ENCODE results near the gene RTP5.

RTP5 gene

GRCh38 chr2:241846406-241846805, 23.1 kb upstream of the RTP5 start:
- Histone ChIP-seq H3K27ac (ENCODE audit: low read length) (no peak overlapping the region), H3K4me1 (ENCODE audit: control insufficient read depth, low read depth, low read length) (no peaks in the 10 kb centered on the region), H3K9ac (ENCODE audit: low read length) (no peak overlapping the region), H3K36me3 (ENCODE audit: control insufficient read depth, low read depth, low read length) (no peaks in the 10 kb centered on the region), H3K9me3 (ENCODE audit: control insufficient read depth, low read depth, low read length) (no peaks in the 10 kb centered on the region), H3K4me3 (ENCODE audit: low read length) (no peak overlapping the region), H3K27me3 (ENCODE audit: control insufficient read depth, insufficient read depth, low read length) (peaks cover 49% of the 10 kb centered on the region)

DNA sequence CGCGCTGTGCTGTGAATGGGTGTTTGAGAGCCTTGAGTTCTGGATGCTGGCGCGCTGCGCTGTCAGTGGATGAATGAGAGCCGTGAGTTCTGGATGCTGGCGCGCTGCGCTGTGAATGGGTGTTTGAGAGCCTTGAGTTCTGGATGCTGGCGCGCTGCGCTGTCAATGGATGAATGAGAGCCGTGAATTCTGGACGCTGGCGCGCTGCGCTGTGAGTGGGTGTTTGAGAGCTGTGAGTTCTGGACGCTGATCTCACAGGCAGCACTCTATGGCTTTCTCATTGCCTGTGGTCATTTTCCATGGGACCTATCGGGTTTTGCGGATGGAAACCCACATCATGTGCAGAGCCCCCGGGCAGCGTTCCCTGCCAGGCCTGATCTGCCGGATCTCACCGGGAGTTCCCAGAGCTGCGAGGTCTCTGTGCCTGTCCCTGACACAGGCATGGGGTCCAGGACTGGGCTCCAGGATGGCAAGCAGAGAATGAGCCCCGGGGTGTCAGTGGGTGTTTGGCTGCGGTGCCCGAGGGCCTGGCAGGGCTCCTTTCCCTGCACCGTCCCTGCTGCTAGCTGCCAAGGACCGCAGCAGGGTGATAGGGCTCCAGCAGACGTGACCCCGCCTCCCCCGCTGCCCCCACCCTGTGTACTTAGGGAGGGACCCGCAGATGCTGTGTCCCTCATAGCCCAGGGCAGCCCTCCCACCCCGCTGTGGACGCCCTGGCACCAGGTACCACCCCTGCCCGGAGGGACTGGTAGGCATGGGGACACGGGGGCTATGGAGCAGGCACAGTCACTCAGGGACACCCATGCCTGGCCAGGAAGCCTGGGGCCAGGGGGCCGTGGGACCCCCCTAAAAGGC, 20.5 kb upstream of the RTP5 start:
- H3K9me3 ChIP-seq (ENCODE audit: control insufficient read depth, low read depth, low read length), result no peaks in the 10 kb centered on the region
- no peak overlapping the region for H3K9ac ChIP-seq (ENCODE audit: low read length)
- no peak overlapping the region for H3K27ac ChIP-seq (ENCODE audit: low read length)
- no peaks in the 10 kb centered on the region for H3K36me3 ChIP-seq (ENCODE audit: control insufficient read depth, low read depth, low read length)
- peaks cover 26% of the 10 kb centered on the region for H3K27me3 ChIP-seq (ENCODE audit: control insufficient read depth, insufficient read depth, low read length)
- H3K4me1 ChIP-seq (ENCODE audit: control insufficient read depth, low read depth, low read length), result no peaks in the 10 kb centered on the region
- no peak overlapping the region for H3K4me3 ChIP-seq (ENCODE audit: low read length)

DNA sequence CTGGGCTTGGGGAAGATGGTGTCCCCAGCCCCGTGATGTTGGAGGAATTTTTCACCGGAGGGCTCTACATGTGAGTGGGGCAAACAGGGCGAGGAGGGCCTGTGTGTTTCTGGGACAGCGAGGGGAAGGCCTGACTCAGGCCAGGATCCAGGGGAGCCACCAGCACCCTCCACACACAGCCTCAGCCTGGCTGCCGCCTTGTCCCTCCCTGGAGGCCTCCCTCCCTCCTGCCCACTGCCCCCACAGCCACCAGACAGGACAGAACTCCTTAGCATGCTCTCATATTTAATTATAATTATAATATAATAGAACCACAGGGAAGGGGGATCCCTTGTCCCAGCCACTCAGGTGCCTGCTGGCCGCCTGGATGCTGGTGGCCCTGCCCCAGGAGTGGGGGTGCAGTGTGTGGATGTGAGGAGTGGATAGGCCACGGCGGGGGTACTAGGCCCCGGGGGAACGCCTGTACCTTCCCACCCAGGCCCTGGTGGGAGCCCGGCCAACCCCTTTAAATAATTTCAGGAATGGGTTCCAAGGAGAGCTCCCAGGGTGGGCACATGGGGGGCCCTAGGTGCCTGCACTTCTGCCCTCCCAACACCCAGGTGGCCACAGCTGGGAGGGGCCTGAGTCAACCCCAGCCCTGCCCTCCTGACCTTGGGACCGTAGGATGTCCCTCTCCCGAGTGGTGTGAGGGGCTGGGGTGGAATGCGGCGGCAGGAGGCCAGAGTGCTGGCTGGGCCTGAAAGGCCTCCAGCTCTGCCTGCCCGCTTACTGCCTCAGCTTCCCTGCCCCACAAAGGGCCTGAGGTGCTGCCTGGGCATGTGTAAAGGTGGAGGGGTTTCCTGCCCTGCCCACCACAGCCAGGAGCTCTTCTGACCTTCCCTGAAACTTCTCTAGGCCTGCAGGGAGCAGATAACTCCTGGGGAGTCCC, 19.6 kb upstream of the RTP5 start:
- H3K9ac ChIP-seq (ENCODE audit: low read length), result no peak overlapping the region
- H3K27me3 ChIP-seq (ENCODE audit: control insufficient read depth, insufficient read depth, low read length), result peaks cover 17% of the 10 kb centered on the region
- H3K36me3 ChIP-seq (ENCODE audit: control insufficient read depth, low read depth, low read length), result no peaks in the 10 kb centered on the region
- H3K4me3 ChIP-seq (ENCODE audit: low read length), result no peak overlapping the region
- H3K27ac ChIP-seq (ENCODE audit: low read length), result no peak overlapping the region
- no peaks in the 10 kb centered on the region for H3K4me1 ChIP-seq (ENCODE audit: control insufficient read depth, low read depth, low read length)
- H3K9me3 ChIP-seq (ENCODE audit: control insufficient read depth, low read depth, low read length), result no peaks in the 10 kb centered on the region

DNA sequence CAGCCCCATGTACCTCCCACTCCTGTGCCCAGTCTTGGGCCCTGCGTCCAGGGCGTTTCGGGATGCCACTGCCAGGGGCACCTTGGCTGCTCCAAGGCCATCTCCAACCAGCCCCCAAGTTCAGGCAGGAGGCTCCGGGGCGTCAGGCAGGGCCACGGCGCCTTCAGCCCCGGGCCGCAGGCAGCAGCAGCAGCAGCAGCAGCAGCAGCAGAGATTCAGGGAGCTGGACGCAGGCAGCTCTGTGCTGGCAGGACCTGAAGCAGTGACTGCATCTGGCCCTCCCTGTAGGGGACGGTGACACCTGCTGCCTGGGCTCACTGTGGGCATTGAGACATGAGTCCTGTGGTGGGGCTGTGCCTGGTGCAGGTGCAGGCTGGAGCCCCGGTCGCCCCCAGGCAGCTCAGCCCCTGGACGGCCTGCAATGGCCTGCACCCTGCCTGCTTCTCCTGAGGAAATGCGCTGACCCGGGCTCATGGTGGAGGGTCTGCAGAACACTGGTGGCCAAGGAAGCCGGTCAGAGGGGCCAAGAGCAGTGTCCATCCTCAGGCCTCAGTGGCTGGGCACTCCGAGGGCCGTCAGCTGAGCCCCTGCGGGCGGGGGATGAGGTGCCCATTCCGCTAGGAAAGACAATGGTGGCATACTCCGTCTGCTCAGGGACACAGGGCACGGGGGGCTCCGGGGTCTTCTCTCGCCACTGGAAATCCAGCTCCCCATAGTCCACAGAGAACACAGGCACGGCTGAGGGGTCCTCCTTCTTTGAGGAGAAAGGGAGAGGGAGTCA, 18.8 kb upstream of the RTP5 start:
- no peak overlapping the region for H3K9ac ChIP-seq (ENCODE audit: low read length)
- H3K4me3 ChIP-seq (ENCODE audit: low read length), result no peak overlapping the region
- no peaks in the 10 kb centered on the region for H3K4me1 ChIP-seq (ENCODE audit: control insufficient read depth, low read depth, low read length)
- no peaks in the 10 kb centered on the region for H3K9me3 ChIP-seq (ENCODE audit: control insufficient read depth, low read depth, low read length)
- H3K27ac ChIP-seq (ENCODE audit: low read length), result no peak overlapping the region
- peaks cover 8% of the 10 kb centered on the region for H3K27me3 ChIP-seq (ENCODE audit: control insufficient read depth, insufficient read depth, low read length)
- no peaks in the 10 kb centered on the region for H3K36me3 ChIP-seq (ENCODE audit: control insufficient read depth, low read depth, low read length)

DNA sequence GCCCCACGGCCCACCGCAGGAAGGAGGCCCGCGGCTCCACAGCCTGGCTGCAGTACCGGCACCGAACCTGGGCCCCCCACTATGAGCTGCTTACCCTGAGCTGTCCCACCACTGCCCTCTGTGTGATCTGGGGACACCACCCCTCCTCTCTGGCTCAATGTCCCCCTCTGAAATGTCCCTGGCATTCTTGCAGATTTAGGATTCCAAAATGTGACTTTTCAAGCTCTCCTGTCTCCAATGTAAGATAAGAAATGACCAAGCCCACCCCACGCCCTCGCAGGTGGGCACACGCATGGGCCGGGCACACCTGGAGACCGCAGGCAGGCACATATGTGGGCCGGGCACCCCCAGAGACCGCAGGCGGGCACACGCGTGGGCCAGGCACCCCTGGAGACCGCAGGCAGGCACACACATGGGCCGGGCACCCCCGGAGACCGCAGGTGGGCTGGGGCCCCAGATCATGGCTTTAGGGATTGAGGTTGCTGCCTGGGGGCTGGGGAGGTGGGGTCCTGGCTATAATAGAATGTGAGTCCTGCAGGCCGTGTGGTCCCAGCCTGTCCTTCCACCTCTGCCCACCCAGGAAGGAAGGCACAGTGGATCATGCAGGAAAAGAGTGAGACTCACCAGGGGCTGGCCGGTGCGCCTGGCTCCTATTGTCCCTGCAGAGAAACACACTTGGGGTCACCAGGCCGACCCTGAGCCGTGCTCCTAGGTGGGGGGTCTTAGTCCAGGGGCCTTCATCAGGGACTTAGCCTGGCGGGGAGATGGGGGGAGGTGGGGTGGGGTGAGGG, 18.0 kb upstream of the RTP5 start:
- Histone ChIP-seq H3K27me3 (ENCODE audit: control insufficient read depth, insufficient read depth, low read length) (peaks cover under 1% of the 10 kb centered on the region), H3K27ac (ENCODE audit: low read length) (no peak overlapping the region), H3K9me3 (ENCODE audit: control insufficient read depth, low read depth, low read length) (no peaks in the 10 kb centered on the region), H3K36me3 (ENCODE audit: control insufficient read depth, low read depth, low read length) (no peaks in the 10 kb centered on the region), H3K4me1 (ENCODE audit: control insufficient read depth, low read depth, low read length) (no peaks in the 10 kb centered on the region), H3K9ac (ENCODE audit: low read length) (no peak overlapping the region), H3K4me3 (ENCODE audit: low read length) (no peak overlapping the region)

DNA sequence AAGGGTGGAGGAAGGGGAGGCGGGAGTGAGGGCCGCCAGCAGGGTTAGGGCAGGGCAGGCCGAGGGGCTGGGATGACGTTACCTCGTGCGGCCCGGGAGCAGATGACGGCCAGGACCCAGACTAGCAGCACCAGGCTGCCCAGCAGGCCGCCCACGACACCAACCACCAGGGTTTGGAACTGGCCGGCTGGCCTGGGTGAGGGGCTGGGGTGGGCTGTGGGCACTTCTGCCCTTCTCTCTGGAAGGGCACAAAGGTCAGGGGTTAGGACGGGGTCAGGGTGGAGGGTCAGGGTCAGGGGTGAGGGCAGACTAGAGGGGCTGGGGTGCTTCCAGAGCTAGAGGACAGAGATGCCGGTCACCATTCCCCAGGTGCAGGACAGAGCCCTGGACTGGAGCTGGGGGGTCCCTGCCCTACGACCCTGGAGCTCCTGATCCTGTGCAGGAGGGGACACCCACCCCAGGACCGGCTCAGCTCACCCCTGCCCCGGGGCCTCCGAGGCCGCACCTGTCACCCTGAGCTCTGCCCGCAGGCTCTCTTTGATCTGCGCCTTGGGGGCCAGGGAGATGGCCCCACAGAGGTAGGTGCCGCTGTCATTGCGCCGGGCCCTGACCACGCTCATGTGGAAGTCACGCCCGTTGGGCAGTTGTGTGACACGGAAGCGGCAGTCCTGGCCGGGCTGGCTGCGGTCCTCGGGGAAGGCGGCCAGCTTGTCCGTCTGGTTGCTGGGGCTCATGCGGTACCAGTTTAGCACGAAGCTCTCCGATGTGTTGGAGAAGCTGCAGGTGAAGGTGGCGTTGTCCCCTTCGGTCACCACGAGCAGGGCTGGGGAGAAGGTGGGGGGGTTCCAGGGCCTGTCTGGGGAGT, 17.2 kb upstream of the RTP5 start:
- Histone ChIP-seq H3K9ac (ENCODE audit: low read length) (no peak overlapping the region), H3K27me3 (ENCODE audit: control insufficient read depth, insufficient read depth, low read length) (no peaks in the 10 kb centered on the region), H3K4me1 (ENCODE audit: control insufficient read depth, low read depth, low read length) (no peaks in the 10 kb centered on the region), H3K36me3 (ENCODE audit: control insufficient read depth, low read depth, low read length) (no peaks in the 10 kb centered on the region), H3K4me3 (ENCODE audit: low read length) (no peak overlapping the region), H3K9me3 (ENCODE audit: control insufficient read depth, low read depth, low read length) (no peaks in the 10 kb centered on the region), H3K27ac (ENCODE audit: low read length) (no peak overlapping the region)

DNA sequence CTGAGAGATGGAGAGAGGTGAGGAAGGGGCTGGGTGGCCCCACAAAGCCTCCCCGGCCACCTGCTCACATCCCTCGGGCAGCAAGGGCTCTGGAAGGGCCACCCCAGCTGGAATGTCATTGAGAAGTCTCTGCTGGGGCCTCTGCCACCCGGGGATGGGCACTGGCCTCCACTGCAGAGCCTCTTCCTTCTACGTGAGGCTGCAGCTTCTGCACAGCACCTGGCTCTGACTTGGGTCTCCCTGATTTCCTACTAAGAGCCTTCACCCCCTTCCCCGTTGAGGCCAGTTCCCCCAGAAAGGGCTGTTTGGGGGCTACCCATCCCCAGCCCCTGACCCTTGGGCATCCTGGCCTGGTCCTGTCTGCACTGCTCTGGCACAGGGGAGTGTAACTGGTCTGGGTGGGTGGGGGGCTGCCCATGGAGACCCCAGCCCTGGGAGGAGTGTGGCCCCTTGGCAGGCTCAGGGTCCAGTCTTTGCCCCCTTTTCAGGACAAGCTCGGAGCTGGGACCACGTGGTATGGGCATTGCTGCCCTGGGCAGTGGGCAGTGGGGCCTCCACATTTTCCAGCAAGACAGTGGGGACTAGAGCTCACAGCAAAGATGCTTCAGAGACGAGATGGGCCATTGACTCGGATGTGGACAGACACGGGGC, 16.4 kb upstream of the RTP5 start:
- Histone ChIP-seq H3K36me3 (ENCODE audit: control insufficient read depth, low read depth, low read length) (no peaks in the 10 kb centered on the region), H3K9ac (ENCODE audit: low read length) (no peak overlapping the region), H3K9me3 (ENCODE audit: control insufficient read depth, low read depth, low read length) (no peaks in the 10 kb centered on the region), H3K4me3 (ENCODE audit: low read length) (no peak overlapping the region), H3K4me1 (ENCODE audit: control insufficient read depth, low read depth, low read length) (no peaks in the 10 kb centered on the region), H3K27ac (ENCODE audit: low read length) (no peak overlapping the region), H3K27me3 (ENCODE audit: control insufficient read depth, insufficient read depth, low read length) (no peaks in the 10 kb centered on the region)

DNA sequence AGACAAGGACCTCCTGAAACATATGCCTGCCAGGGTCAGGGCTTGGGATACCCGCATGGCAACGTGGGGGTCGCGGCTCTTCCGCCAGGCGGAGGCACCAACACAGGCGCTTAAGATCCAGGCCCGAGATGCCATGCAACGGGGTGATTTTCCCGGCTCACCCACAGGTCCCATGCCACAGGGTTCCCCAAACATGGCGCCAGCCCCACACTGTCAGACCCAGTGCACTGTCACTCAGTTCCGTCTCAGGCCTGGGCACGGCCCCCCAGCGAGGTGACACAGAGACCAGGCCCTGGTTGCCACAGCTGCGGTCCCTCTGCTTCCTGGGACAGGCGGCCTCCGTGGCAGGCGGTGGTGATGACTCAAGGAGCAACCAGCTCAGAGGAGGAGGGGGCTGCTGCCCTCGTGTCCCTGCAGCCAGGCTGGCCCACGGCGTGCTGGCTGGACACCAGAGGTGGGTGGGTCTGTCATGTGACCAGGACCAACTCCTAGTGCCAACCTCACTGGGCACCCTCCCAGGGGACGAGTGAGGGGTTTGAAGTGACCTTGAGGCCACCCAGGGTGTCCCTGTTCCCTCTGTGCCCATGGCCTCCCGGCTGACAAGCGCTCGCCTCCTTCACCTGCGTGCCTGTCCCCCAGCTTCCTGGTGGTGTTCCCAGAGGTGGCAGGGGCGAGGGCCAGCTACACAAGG, 15.7 kb upstream of the RTP5 start:
- Histone ChIP-seq H3K4me3 (ENCODE audit: low read length) (no peak overlapping the region), H3K9ac (ENCODE audit: low read length) (no peak overlapping the region), H3K36me3 (ENCODE audit: control insufficient read depth, low read depth, low read length) (no peaks in the 10 kb centered on the region), H3K27me3 (ENCODE audit: control insufficient read depth, insufficient read depth, low read length) (no peaks in the 10 kb centered on the region), H3K27ac (ENCODE audit: low read length) (no peak overlapping the region), H3K9me3 (ENCODE audit: control insufficient read depth, low read depth, low read length) (no peaks in the 10 kb centered on the region), H3K4me1 (ENCODE audit: control insufficient read depth, low read depth, low read length) (no peaks in the 10 kb centered on the region)

DNA sequence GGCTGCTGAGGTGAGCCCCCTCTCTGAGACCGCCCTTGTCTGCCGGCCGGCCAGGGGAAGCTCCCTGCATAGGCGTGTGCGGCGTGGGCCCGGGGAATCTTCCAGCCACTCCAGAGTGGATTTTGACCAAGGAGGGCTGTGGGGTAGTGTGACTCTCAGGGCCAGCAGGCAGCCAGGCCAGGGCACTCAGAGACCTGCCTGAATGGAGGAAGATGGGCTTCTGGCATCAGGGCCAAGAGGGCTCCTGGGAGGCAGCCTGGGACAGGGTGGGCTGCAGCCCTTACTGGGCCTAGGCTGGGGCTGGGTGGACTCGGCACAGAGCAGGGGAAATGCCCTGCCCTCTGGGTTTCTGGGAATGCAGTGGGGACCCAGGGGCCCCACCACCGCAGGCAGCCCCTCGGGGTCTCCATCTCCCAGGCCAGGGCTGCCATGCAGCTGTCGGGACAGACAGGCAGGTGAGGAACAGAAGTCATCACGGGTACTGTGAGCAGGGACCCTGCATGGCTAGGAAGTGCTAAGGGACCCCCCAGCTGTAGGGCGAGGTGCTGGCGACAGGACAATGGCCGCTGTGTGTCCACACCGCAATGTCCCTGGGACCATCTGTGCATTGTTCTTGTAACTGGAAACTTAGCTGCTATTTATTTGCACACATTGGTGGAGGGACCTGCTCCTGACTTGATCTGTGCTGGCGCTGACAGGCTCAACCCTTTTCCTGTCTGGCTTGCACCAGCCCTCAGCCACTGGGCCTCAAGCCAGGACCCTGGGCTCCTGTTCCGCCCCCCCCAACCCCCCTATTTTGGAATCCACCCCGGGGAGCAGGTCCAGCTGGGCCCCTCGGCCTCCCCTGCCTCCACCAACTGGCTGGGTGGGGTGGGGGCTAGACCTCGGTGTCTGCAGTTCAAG, 14.9 kb upstream of the RTP5 start:
- H3K36me3 ChIP-seq (ENCODE audit: control insufficient read depth, low read depth, low read length), result no peaks in the 10 kb centered on the region
- H3K9ac ChIP-seq (ENCODE audit: low read length), result no peak overlapping the region
- no peak overlapping the region for H3K4me3 ChIP-seq (ENCODE audit: low read length)
- no peaks in the 10 kb centered on the region for H3K9me3 ChIP-seq (ENCODE audit: control insufficient read depth, low read depth, low read length)
- H3K27me3 ChIP-seq (ENCODE audit: control insufficient read depth, insufficient read depth, low read length), result no peaks in the 10 kb centered on the region
- no peaks in the 10 kb centered on the region for H3K4me1 ChIP-seq (ENCODE audit: control insufficient read depth, low read depth, low read length)
- no peak overlapping the region for H3K27ac ChIP-seq (ENCODE audit: low read length)
